HepG2 (cell line): ENCODE data around the gene CCDC50. TPM values are rescaled to one million over a fixed set of nuclear protein-coding genes. Genes with fewer than 3 reads are reported as not detected.

ENCODE experiments used
- NRL ChIP-seq: sonication (generic); formaldehyde crosslinking; IDR thresholded peaks from 2 replicates; pipeline ENCODE4 v1.5.0; 2020; ENCODE audit warnings: missing genetic modification reagents, mild to moderate bottlenecking, moderate library complexity, borderline replicate concordance
- PAWR ChIP-seq: sonication (generic); formaldehyde crosslinking; IDR thresholded peaks from 2 replicates; pipeline ENCODE4 v1.4.0; 2020; ENCODE audit warnings: missing genetic modification reagents, mild to moderate bottlenecking, borderline replicate concordance
- PHB2 ChIP-seq: fragments of 450-650 bp; IDR thresholded peaks from 2 replicates; pipeline ENCODE4 v1.6.1; 2018; ENCODE audit not compliant: partially characterized antibody
- REST ChIP-seq, 2 experiments: IDR thresholded peaks; 2 replicates each; pipeline ENCODE4 v1.6.1; 2011 to 2012; ENCODE audit warnings: low read length in 2 of 2, borderline replicate concordance in 1 of 2, low read depth in 1 of 2, mild to moderate bottlenecking in 1 of 2, moderate library complexity in 1 of 2
- ZNF101 ChIP-seq: sonication (generic); formaldehyde crosslinking; IDR thresholded peaks from 2 replicates; pipeline ENCODE4 v1.4.0; 2020; ENCODE audit warnings: mild to moderate bottlenecking, low read depth, missing genetic modification reagents, borderline replicate concordance
- ZNF430 ChIP-seq: sonication (generic); formaldehyde crosslinking; IDR thresholded peaks from 2 replicates; pipeline ENCODE4 v1.9.0; 2021; ENCODE audit warnings: mild to moderate bottlenecking, missing genetic modification reagents
- polyA plus RNA-seq, 8 experiments: library from polyadenylated mRNA; depleted of rRNA in 3 of 8; stranded (reverse) in 7 of 8; unstranded in 1 of 8; fragments of >200 nt; fragmentation: Illumina TruSeq in 4 of 8; extraction: Trizol in 4 of 8; gene quantifications; 2 replicates each; pipeline versions ENCODE4 v1.2.1 to v1.2.3, GENCODE V29; 2011 to 2016; ENCODE audit warnings: low read depth in 4 of 8, missing spikeins in 1 of 8, mixed read lengths in 1 of 8; ENCODE audit not compliant: insufficient read depth in 1 of 8
- total RNA-seq, 5 experiments: library from RNA; depleted of rRNA; stranded (reverse); fragments of >200 nt; fragmentation: Illumina TruSeq; extraction: Trizol; gene quantifications; 2 replicates each; pipeline ENCODE4 v1.2.3, GENCODE V29; 2016; ENCODE audit warnings: low read depth in 1 of 5
- TF ChIP-seq, protein P1 (sequence below): sonication (generic); formaldehyde crosslinking; IDR thresholded peaks from 2 replicates; pipeline ENCODE4 v1.4.0; 2020; ENCODE audit warnings: mild to moderate bottlenecking, missing genetic modification reagents

CCDC50 gene
- total and polyA plus RNA-seq, 2 of the 13 experiments (the other 11 are each of a cell fraction or from before 2014, with no cell fraction given), result 47.6 to 66.4 TPM

GRCh38 chr3:191352014-191352413 lies 22.8 kb downstream of the CCDC50 start (continued):
- TF ChIP-seq, protein P1, sequence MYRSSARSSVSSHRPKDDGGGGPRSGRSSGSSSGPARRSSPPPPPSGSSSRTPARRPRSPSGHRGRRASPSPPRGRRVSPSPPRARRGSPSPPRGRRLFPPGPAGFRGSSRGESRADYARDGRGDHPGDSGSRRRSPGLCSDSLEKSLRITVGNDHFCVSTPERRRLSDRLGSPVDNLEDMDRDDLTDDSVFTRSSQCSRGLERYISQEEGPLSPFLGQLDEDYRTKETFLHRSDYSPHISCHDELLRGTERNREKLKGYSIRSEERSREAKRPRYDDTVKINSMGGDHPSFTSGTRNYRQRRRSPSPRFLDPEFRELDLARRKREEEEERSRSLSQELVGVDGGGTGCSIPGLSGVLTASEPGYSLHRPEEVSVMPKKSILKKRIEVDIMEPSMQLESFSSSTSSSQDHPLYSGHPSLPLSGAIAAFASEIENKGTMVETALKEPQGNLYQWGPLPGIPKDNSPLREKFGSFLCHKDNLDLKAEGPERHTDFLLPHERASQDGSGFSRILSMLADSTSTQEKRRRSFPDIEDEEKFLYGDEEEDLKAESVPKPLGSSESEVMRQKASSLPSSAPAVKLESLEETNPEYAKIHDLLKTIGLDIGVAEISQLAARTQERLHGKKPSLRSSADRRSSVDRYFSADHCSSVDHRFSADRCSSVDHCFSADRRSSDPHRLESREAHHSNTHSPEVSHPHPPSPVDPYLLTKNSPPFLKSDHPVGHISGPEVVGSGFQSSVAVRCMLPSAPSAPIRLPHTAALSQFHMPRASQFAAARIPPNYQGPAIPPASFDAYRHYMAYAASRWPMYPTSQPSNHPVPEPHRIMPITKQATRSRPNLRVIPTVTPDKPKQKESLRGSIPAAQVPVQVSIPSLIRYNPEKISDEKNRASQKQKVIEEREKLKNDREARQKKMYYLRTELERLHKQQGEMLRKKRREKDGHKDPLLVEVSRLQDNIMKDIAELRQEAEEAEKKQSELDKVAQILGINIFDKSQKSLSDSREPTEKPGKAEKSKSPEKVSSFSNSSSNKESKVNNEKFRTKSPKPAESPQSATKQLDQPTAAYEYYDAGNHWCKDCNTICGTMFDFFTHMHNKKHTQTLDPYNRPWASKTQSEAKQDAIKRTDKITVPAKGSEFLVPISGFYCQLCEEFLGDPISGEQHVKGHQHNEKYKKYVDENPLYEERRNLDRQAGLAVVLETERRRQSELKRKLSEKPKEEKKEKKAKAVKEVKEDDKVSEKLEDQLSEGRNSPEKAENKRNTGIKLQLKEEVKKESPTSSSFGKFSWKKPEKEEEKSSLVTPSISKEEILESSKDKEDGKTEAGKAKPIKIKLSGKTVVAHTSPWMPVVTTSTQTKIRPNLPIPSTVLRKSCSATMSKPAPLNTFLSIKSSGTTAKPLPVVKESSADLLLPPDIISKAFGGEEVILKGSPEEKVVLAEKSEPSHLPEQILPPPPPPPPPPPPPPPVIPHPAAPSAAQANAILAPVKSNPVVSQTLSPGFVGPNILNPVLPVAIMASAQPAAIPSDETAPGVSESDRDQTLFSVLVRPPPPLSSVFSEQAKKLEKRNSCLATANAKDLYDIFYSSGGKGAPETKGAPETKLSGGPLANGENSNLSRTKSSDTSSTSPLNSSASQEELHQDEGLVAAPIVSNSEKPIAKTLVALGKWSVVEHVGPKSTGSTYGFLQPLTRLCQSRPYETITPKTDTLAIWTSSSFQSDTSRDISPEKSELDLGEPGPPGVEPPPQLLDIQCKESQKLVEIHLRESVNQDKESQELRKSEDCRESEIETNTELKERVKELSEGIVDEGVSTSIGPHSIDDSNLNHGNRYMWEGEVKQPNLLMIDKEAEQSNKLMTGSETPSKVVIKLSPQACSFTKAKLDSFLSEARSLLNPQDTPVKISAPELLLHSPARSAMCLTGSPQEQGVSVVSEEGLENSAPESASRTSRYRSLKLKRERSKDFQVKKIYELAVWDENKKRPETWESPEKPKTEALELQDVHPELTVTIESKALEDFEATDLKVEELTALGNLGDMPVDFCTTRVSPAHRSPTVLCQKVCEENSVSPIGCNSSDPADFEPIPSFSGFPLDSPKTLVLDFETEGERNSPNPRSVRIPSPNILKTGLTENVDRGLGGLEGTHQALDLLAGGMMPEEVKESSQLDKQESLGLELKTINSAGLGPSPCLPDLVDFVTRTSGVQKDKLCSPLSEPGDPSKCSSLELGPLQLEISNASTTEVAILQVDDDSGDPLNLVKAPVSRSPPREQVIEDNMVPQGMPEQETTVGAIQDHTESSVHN, result no peak
- TF ChIP-seq NRL (CRISPR knock-in tag), result no peak
- TF ChIP-seq PAWR, result no peak
- no peak for TF ChIP-seq PHB2
- no peak for TF ChIP-seq ZNF101 (CRISPR knock-in tag)
- no peak for TF ChIP-seq REST (IDR thresholded peaks at IDR 0.05; ENCODE audit: borderline replicate concordance in 1 of 2, low read depth in 1 of 2, low read length in 2 of 2)
- no peak for TF ChIP-seq ZNF430
- TF ChIP-seq, all 625 proteins: peak for 0
